Astrocyte (in vitro differentiated cells and primary cell): Measurements from ENCODE around the gene NPLOC4. TPM values are rescaled to one million over a fixed set of nuclear protein-coding genes. Genes with fewer than 3 reads are reported as not detected.

Experiments
- DNase-seq: peaks from one replicate; pipeline ENCODE4 v3.0.0-alpha.2; 2010; ENCODE audit warnings: low read depth
- FAIRE-seq: peaks from 2 replicates; lab custom pipeline; 2011; peaks lifted over from hg19 to GRCh38; lab: Jason Lieb, UNC
- H2AFZ ChIP-seq: 2 replicates; pipeline ENCODE4 v1.6.0; 2012; ENCODE audit warnings: low read depth, low read length, inconsistent platforms
- H3K27ac ChIP-seq: 2 replicates; pipeline ENCODE4 v1.5.1; 2011; ENCODE audit warnings: low read depth, low read length, inconsistent platforms
- H3K27me3 ChIP-seq: 2 replicates; pipeline ENCODE4 v1.6.0; 2011; ENCODE audit warnings: low read length, inconsistent platforms; ENCODE audit not compliant: insufficient read depth
- H3K36me3 ChIP-seq: 2 replicates; pipeline ENCODE4 v1.5.1; 2011; ENCODE audit warnings: low read length, inconsistent platforms; ENCODE audit not compliant: insufficient read depth
- H3K4me1 ChIP-seq: 2 replicates; pipeline ENCODE4 v1.5.1; 2011; ENCODE audit warnings: low read length, inconsistent platforms; ENCODE audit not compliant: insufficient read depth
- H3K4me2 ChIP-seq: 2 replicates; pipeline ENCODE4 v1.6.0; 2012; ENCODE audit warnings: low read length, inconsistent platforms
- H3K4me3 ChIP-seq: 2 replicates; pipeline ENCODE4 v1.5.1; 2011; ENCODE audit warnings: low read depth, mild to moderate bottlenecking, low read length, inconsistent platforms; ENCODE audit not compliant: insufficient read depth
- H3K79me2 ChIP-seq: 2 replicates; pipeline ENCODE4 v1.6.0; 2012; ENCODE audit warnings: mild to moderate bottlenecking, low read length, inconsistent platforms; ENCODE audit not compliant: insufficient read depth
- H3K9ac ChIP-seq: 2 replicates; pipeline ENCODE4 v1.6.0; 2012; ENCODE audit warnings: mild to moderate bottlenecking, low read length, inconsistent platforms
- H3K9me3 ChIP-seq: 2 replicates; pipeline ENCODE4 v1.5.1; 2012; ENCODE audit warnings: low read depth, mild to moderate bottlenecking, low read length, inconsistent platforms; ENCODE audit not compliant: insufficient read depth
- H4K20me1 ChIP-seq: 2 replicates; pipeline ENCODE4 v1.6.0; 2012; ENCODE audit warnings: low read length, inconsistent platforms; ENCODE audit not compliant: insufficient read depth
- H3K27ac Mint-ChIP-seq: one replicate; pipeline ENCODE4 v1.8.0; 2021; ENCODE audit warnings: mild to moderate bottlenecking, mixed read lengths; ENCODE audit not compliant: unreplicated experiment
- H3K27me3 Mint-ChIP-seq: one replicate; pipeline ENCODE4 v1.8.0; 2021; ENCODE audit warnings: low read depth, mixed read lengths; ENCODE audit not compliant: unreplicated experiment
- H3K36me3 Mint-ChIP-seq: one replicate; pipeline ENCODE4 v1.8.0; 2021; ENCODE audit warnings: low read depth, mixed read lengths; ENCODE audit not compliant: unreplicated experiment
- H3K4me1 Mint-ChIP-seq: one replicate; pipeline ENCODE4 v1.8.0; 2021; ENCODE audit warnings: low read depth, mixed read lengths; ENCODE audit not compliant: unreplicated experiment
- H3K4me3 Mint-ChIP-seq: one replicate; pipeline ENCODE4 v1.8.0; 2021; ENCODE audit warnings: mild to moderate bottlenecking, moderate library complexity, mixed read lengths; ENCODE audit not compliant: unreplicated experiment
- H3K9me3 Mint-ChIP-seq: one replicate; pipeline ENCODE4 v1.8.0; 2021; ENCODE audit warnings: mild to moderate bottlenecking, mixed read lengths; ENCODE audit not compliant: unreplicated experiment
- EZH2 ChIP-seq: IDR thresholded peaks from 2 replicates; pipeline ENCODE4 v1.6.1; 2012; ENCODE audit warnings: mild to moderate bottlenecking, low read length, inconsistent platforms; ENCODE audit not compliant: insufficient read depth
- total RNA-seq: library from RNA; stranded (reverse); gene quantifications from 2 replicates; pipeline ENCODE4 v1.2.1, GENCODE V29; 2021
- TF ChIP-seq, protein P1 (sequence below): IDR thresholded peaks from 2 replicates; pipeline ENCODE4 v1.5.1; 2011; ENCODE audit warnings: low read depth, mild to moderate bottlenecking, inconsistent platforms, low read length, moderate library complexity; ENCODE audit not compliant: insufficient read depth

Gene NPLOC4
- total RNA-seq, 1 donor from 2014 or later: 125 TPM

DNA sequence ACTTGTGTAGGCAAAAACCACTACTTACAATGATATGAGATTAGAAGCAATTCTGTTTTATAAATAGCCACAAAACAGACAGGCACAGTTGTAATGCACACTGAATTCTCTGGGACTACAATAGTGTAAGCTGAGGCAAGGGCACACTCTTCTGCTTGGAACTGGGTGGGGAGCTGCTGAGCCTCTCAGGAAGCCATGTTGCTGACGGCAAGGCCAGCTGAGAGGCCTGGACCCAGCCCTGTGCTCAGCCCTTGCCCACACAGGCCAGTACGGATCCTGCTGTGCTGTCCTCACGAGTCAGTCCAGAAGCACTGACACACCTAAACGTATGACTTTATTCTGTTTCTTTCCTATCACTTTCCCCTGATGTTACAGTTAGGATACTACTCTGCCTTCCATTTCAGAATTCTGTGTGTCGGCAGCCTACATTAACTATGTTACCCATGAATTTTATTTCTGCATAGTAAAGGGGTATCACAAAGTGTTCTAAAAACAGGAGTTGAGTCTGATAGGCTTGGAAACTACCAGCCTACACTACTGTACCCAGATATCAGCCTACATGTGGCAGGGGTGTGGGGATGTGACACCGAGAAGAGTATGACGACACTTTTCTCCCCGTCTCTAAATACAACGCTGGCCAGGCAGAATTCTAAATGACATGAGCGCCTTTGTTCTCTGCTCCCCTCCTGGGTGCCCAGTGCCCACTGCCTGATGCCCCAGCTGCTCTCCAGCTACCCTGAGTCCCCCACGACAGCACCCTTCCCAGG lies 43.6 kb downstream of the NPLOC4 start:
- H3K9me3 ChIP-seq: no peaks in the 10 kb centered on the region
- H3K79me2 ChIP-seq: peaks cover 16% of the 10 kb centered on the region
- Mint-ChIP-seq H3K4me1 (peaks cover 1% of the 10 kb centered on the region), H3K27me3 (no peaks in the 10 kb centered on the region), H3K4me3 (no peak overlapping the region), H3K36me3 (peaks cover 26% of the 10 kb centered on the region), H3K9me3 (no peaks in the 10 kb centered on the region), H3K27ac (no peak overlapping the region)
- no peaks in the 10 kb centered on the region for H3K4me1 ChIP-seq
- H3K4me3 ChIP-seq: no peak overlapping the region
- TF ChIP-seq EZH2: no peak
- TF ChIP-seq, protein P1, sequence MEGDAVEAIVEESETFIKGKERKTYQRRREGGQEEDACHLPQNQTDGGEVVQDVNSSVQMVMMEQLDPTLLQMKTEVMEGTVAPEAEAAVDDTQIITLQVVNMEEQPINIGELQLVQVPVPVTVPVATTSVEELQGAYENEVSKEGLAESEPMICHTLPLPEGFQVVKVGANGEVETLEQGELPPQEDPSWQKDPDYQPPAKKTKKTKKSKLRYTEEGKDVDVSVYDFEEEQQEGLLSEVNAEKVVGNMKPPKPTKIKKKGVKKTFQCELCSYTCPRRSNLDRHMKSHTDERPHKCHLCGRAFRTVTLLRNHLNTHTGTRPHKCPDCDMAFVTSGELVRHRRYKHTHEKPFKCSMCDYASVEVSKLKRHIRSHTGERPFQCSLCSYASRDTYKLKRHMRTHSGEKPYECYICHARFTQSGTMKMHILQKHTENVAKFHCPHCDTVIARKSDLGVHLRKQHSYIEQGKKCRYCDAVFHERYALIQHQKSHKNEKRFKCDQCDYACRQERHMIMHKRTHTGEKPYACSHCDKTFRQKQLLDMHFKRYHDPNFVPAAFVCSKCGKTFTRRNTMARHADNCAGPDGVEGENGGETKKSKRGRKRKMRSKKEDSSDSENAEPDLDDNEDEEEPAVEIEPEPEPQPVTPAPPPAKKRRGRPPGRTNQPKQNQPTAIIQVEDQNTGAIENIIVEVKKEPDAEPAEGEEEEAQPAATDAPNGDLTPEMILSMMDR: no peak
- FAIRE-seq (no peak), DNase-seq (no peak)
- H3K4me2 ChIP-seq: no peak overlapping the region
- H3K27me3 ChIP-seq: no peaks in the 10 kb centered on the region
- H2AFZ ChIP-seq: no peak overlapping the region
- peaks cover 62% of the 10 kb centered on the region for H3K36me3 ChIP-seq
- H4K20me1 ChIP-seq: peaks cover 24% of the 10 kb centered on the region
- H3K9ac ChIP-seq: no peak overlapping the region
- H3K27ac ChIP-seq: no peak overlapping the region

DNA sequence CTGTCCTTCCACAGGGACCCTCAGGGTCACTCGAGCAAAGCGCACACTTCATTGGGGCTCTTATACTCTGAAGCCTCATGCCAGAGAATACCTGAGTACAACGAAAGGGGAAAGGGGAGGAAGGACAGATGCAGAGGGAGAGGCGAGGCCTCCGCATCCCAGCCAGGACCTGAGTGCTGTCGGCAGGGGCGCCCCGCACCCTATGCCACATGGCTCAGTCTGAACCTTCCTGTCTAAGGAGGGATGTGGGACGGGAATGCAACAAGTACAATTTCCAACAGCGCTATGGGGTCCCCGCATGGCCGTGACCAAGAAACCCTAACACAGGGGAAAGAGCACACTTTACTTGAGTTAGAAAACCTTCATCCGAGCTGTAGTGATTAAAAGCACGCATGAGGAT lies 44.9 kb downstream of the NPLOC4 start:
- H3K27ac Mint-ChIP-seq: no peak overlapping the region
- Histone ChIP-seq H3K27me3 (no peaks in the 10 kb centered on the region), H2AFZ (no peak overlapping the region), H3K4me3 (no peak overlapping the region), H4K20me1 (peaks cover 22% of the 10 kb centered on the region), H3K4me1 (no peaks in the 10 kb centered on the region), H3K27ac (no peak overlapping the region), H3K79me2 (peaks cover 13% of the 10 kb centered on the region), H3K4me2 (no peak overlapping the region), H3K36me3 (peaks cover 62% of the 10 kb centered on the region), H3K9ac (no peak overlapping the region), H3K9me3 (no peaks in the 10 kb centered on the region)
- peaks cover 1% of the 10 kb centered on the region for H3K4me1 Mint-ChIP-seq
- peaks cover 27% of the 10 kb centered on the region for H3K36me3 Mint-ChIP-seq
- no peak for DNase-seq
- TF ChIP-seq EZH2: no peak
- TF ChIP-seq, protein P1: no peak
- no peak overlapping the region for H3K4me3 Mint-ChIP-seq
- FAIRE-seq: no peak
- no peaks in the 10 kb centered on the region for H3K27me3 Mint-ChIP-seq
- no peaks in the 10 kb centered on the region for H3K9me3 Mint-ChIP-seq

DNA sequence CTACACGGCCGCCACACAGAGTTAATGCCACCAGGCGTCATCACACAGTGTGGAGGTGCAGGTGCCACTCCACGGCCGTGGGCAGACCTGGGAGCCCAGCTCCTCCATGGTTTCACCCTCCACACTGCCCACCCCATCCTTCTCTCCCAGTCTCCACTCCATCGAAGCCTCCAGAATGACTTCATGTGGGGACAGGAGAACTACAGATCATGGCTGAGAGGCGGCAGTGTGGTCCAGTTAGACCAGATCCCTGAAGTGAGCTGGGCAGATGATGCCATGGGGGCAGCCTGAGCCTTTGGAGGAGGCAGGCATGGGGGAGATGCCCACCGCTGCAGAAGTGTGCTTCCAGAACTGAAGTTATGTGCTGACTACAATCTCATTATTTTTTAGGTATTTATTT lies 46.8 kb downstream of the NPLOC4 start:
- Mint-ChIP-seq H3K27ac (no peak overlapping the region), H3K4me3 (no peak overlapping the region), H3K27me3 (no peaks in the 10 kb centered on the region), H3K4me1 (peaks cover 1% of the 10 kb centered on the region), H3K9me3 (no peaks in the 10 kb centered on the region), H3K36me3 (peaks cover 34% of the 10 kb centered on the region)
- Histone ChIP-seq H3K9me3 (no peaks in the 10 kb centered on the region), H3K79me2 (peaks cover 13% of the 10 kb centered on the region), H2AFZ (no peak overlapping the region), H3K36me3 (peaks cover 67% of the 10 kb centered on the region), H3K4me1 (no peaks in the 10 kb centered on the region), H3K27me3 (no peaks in the 10 kb centered on the region), H4K20me1 (peaks cover 33% of the 10 kb centered on the region), H3K4me3 (no peak overlapping the region), H3K4me2 (no peak overlapping the region), H3K27ac (no peak overlapping the region), H3K9ac (no peak overlapping the region)
- TF ChIP-seq EZH2: no peak
- TF ChIP-seq, protein P1: no peak
- FAIRE-seq (no peak), DNase-seq (no peak)
